Stomach (tissue), 4 donors: Measurements from ENCODE around the gene LBHD1.

Experiments used
- CTCF ChIP-seq, 7 experiments: fragments of 450-650 bp in 4 of 7; fragments of 200-600 bp in 3 of 7; sonication (generic) in 3 of 7; IDR thresholded peaks; one replicate each; pipeline ENCODE4 v1.5.1; 2016 to 2019; ENCODE audit warnings: antibody characterized with exemption in 7 of 7, control low read depth in 2 of 7, mild to moderate bottlenecking in 1 of 7
- EP300 ChIP-seq: sonication (generic); formaldehyde crosslinking; IDR thresholded peaks from one replicate; pipeline ENCODE4 v1.6.1; 2017; ENCODE audit warnings: antibody characterized with exemption
- POLR2A ChIP-seq, 4 donors: fragments of 450-650 bp; IDR thresholded peaks; one replicate each; pipeline ENCODE4 v1.6.1; 2016; ENCODE audit warnings: antibody characterized with exemption in 4 of 4, control low read depth in 2 of 4, mild to moderate bottlenecking in 1 of 4, moderate library complexity in 1 of 4
- POLR2AphosphoS5 ChIP-seq, 3 donors: sonication (generic); formaldehyde crosslinking; IDR thresholded peaks; one replicate each; pipeline ENCODE4 v1.6.1; 2016; ENCODE audit warnings: antibody characterized with exemption in 3 of 3

- TF ChIP-seq CTCF (IDR thresholded peaks at IDR 0.05) (no peak), POLR2AphosphoS5 (IDR thresholded peaks at IDR 0.05) (no peak), POLR2A (IDR thresholded peaks at IDR 0.05) (no peak), EP300 (no peak)
Measured at GRCh38 chr11:62632492-62632891, 39.6 kb downstream of the LBHD1 start.
